HFF-Myc (cell line): ENCODE data around the gene ULK1.

Source experiments
- DNase-seq: peaks from one replicate; pipeline ENCODE4 v3.0.0-alpha.2; 2011; ENCODE audit warnings: low read depth; ENCODE audit errors: extremely low read depth
- H3K4me3 ChIP-seq: replicated peaks from 2 replicates; pipeline ENCODE4 v1.5.1; 2011; ENCODE audit warnings: low read depth, mild to moderate bottlenecking, control low read depth, low read length
- TF ChIP-seq, protein P1 (sequence below): IDR thresholded peaks from 2 replicates; pipeline ENCODE4 v1.5.1; 2012; ENCODE audit warnings: mild to moderate bottlenecking, low read depth, low read length, control low read depth; ENCODE audit errors: missing control alignments

Gene ULK1

DNA sequence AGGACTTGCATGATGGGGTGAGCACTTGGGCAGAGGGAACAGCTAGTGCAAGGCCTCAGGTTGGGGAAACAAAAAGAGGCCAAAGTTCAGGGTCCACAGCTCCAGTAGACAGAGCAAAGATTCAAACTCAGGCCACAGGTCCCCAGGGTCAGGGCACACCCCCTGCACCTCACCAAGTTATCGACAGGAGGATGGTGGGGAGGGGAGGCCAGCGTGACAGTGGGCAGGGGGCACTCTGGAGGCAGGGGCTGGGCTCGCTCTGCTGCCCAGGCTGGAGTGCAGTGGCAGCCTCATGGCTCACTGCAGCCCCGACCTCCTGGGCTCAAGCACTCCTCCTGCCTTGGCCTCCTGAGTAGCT, 32.4 kb upstream of the ULK1 start:
- no peak for DNase-seq
- TF ChIP-seq, protein P1, sequence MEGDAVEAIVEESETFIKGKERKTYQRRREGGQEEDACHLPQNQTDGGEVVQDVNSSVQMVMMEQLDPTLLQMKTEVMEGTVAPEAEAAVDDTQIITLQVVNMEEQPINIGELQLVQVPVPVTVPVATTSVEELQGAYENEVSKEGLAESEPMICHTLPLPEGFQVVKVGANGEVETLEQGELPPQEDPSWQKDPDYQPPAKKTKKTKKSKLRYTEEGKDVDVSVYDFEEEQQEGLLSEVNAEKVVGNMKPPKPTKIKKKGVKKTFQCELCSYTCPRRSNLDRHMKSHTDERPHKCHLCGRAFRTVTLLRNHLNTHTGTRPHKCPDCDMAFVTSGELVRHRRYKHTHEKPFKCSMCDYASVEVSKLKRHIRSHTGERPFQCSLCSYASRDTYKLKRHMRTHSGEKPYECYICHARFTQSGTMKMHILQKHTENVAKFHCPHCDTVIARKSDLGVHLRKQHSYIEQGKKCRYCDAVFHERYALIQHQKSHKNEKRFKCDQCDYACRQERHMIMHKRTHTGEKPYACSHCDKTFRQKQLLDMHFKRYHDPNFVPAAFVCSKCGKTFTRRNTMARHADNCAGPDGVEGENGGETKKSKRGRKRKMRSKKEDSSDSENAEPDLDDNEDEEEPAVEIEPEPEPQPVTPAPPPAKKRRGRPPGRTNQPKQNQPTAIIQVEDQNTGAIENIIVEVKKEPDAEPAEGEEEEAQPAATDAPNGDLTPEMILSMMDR, result no peak
- H3K4me3 ChIP-seq, result no peak overlapping the region

DNA sequence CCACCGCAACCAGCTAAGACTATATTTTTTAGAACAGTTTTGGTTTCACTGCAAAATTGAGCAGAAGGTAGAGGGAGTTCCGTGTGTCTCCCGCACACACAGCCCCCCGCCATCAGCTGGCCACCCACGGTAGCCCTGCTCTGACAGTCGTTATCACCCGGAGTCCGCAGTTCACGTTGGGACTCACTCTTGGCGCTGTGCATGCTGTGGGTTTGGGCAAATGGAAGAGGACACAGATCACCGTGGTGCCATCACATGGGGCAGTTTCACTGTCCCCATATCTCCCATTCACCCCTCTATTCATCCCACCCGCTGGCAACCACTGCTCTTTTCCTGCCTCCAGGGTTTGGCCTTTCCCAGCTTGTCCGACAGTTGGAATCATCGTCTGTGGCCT, 31.8 kb upstream of the ULK1 start:
- no peak overlapping the region for H3K4me3 ChIP-seq
- TF ChIP-seq, protein P1, result no peak
- no peak for DNase-seq

DNA sequence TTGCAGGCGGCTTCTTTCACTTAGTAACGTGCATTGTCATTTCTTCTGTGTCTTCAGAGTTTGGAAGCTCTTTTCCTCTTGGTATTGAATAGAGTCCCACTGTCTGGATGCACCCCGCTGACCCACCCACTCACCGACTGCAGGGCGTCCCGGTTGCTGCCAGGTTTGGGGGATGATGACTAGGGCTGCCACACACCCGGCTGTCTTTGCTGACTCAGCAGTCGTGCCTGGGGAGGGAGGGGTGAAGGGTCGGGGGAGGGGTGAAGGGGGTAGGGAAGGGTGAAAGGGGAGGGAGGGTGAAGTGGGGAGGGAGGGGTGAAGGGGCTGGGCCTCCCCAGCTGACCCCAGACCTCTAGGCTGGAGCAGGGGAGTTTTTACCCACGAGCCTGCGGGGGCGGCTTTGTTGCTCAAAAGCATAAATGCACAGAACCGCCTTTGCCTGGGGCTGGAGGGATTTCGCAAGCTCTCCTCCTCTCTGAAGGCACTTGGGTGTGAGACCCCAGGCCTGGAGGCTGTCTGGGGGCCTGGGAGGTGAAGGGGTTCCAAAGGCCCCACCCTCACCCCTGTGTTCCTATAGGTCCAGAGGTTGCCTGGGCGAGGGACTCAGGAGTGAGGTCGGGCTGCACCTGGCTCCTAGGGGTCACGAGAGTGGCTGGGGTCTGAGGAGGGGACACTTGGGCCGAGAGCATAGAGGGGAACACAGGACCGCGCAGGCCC, 31.3 kb upstream of the ULK1 start:
- no peak overlapping the region for H3K4me3 ChIP-seq
- DNase-seq, result no peak
- TF ChIP-seq, protein P1, result no peak

DNA sequence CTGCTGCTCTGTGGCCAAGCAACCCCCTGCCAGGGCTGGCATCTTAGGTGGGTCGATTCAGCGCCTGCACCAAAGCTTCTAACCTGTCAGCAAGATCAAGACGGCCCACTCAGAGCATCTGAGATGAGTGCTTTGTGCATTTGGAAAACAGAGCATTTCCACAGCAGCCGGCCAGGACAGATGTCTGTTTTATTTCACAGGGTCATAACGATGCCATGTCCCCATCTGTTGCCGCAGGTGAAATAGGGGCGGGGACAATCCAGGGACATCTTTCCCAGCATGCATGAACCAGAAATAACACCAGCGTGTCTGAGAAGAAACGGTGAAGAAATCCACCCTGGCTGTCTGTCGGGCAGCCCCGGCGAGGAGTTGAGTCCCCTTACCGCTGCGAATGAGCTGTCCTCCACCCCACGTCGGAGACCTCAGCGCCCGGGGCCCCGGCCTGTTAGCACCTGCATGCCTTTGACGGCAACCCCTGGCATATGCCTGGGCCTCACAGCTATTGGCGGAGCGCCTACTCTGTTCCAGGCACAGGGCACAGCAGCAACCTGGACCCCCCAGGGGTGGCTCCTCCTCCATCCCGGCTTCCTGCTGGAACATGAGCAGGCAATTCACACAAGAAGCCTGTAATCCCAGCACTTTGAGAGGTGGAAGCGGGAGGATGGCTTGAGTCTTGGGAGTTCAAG, 30.6 kb upstream of the ULK1 start:
- TF ChIP-seq, protein P1, result no peak
- no peak overlapping the region for H3K4me3 ChIP-seq
- no peak for DNase-seq

DNA sequence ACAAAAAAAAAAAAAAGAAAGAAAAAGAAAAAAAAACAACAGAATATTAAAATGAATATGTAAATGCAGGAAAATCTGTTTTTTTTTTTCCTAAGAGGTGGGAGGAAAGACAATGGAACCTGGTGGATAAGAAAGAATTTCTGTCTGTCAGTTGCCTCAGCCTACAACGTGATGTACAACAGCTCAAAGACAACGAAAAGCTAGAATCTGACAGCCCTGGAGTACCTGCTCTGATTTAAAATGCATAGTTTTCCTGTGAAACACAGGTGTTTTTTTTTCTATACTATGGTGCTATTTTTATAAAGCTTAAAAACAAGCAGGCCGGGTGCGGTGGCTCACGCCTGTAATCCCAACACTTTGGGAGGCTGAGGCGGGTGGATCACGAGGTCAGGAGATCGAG, 30.0 kb upstream of the ULK1 start:
- no peak overlapping the region for H3K4me3 ChIP-seq
- no peak for DNase-seq
- TF ChIP-seq, protein P1, result no peak

DNA sequence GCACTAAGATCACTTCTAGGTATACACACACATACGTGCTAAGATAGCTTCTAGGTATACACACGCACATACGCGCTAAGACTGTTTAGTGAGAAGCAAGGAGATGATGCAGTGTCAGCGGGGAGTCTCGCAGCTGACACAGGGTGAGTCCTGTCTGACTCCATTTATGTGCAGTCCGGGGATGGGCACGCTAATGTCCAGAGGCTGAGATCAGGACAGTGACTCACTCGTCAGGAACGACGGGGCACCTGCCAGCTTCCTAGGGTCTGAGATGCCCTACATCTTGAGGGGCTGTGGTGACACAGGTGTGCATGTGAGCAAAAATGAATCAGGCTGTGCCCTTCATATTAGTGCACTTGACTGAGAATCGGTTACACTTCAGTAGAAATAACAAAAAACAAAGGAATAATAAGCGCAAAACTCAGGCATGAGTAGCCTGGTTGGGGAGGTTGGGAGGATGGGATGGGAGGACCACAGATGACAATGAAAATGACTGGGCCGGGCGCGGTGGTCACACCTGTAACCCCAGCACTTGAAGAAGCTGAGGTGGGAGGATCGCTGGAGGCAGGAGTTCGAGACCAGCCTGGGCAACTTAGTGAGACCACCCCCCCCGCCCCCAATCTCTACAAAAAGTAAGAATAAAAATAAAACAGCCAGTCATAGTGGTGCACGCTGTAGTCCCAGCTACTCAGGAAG, 29.1 kb upstream of the ULK1 start:
- no peak overlapping the region for H3K4me3 ChIP-seq
- TF ChIP-seq, protein P1, result no peak
- DNase-seq, result no peak
